Nephron progenitor cell (in vitro differentiated cells): Measurements from ENCODE around the gene PDGFB.

Source experiments
- DNase-seq: peaks from one replicate; pipeline ENCODE4 v3.0.0; 2021
- H3K27ac Mint-ChIP-seq: 2 replicates; pipeline ENCODE4 v1.8.0; 2021; ENCODE audit warnings: mild to moderate bottlenecking, moderate library complexity, mixed read lengths
- H3K27me3 Mint-ChIP-seq: 2 replicates; pipeline ENCODE4 v1.8.0; 2021; ENCODE audit warnings: mild to moderate bottlenecking, low read depth, mixed read lengths; ENCODE audit not compliant: poor library complexity
- H3K36me3 Mint-ChIP-seq: 2 replicates; pipeline ENCODE4 v1.8.0; 2021; ENCODE audit warnings: low read depth, mixed read lengths
- H3K4me1 Mint-ChIP-seq: 2 replicates; pipeline ENCODE4 v1.8.0; 2021; ENCODE audit warnings: mixed read lengths
- H3K4me3 Mint-ChIP-seq: 2 replicates; pipeline ENCODE4 v1.8.0; 2021; ENCODE audit warnings: mild to moderate bottlenecking, moderate library complexity, mixed read lengths
- H3K9me3 Mint-ChIP-seq: 2 replicates; pipeline ENCODE4 v1.8.0; 2021; ENCODE audit warnings: mild to moderate bottlenecking, moderate library complexity, mixed read lengths
- TF ChIP-seq, protein P1 (sequence below): fragments of 200-600 bp; sonication (generic); IDR thresholded peaks from 2 replicates; pipeline ENCODE4 v1.5.0; 2021; ENCODE audit warnings: antibody characterized with exemption

PDGFB gene

GRCh38 chr22:39207141-39208012, 37.4 kb downstream of the PDGFB start:
- no peaks in the 10 kb centered on the region for H3K9me3 Mint-ChIP-seq
- no peak overlapping the region for H3K27ac Mint-ChIP-seq
- no peak for DNase-seq
- H3K4me3 Mint-ChIP-seq = no peak overlapping the region
- TF ChIP-seq, protein P1, sequence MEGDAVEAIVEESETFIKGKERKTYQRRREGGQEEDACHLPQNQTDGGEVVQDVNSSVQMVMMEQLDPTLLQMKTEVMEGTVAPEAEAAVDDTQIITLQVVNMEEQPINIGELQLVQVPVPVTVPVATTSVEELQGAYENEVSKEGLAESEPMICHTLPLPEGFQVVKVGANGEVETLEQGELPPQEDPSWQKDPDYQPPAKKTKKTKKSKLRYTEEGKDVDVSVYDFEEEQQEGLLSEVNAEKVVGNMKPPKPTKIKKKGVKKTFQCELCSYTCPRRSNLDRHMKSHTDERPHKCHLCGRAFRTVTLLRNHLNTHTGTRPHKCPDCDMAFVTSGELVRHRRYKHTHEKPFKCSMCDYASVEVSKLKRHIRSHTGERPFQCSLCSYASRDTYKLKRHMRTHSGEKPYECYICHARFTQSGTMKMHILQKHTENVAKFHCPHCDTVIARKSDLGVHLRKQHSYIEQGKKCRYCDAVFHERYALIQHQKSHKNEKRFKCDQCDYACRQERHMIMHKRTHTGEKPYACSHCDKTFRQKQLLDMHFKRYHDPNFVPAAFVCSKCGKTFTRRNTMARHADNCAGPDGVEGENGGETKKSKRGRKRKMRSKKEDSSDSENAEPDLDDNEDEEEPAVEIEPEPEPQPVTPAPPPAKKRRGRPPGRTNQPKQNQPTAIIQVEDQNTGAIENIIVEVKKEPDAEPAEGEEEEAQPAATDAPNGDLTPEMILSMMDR = no peak
- H3K27me3 Mint-ChIP-seq = peaks cover 13% of the 10 kb centered on the region
- no peaks in the 10 kb centered on the region for H3K36me3 Mint-ChIP-seq
- H3K4me1 Mint-ChIP-seq = peaks cover 27% of the 10 kb centered on the region

DNA sequence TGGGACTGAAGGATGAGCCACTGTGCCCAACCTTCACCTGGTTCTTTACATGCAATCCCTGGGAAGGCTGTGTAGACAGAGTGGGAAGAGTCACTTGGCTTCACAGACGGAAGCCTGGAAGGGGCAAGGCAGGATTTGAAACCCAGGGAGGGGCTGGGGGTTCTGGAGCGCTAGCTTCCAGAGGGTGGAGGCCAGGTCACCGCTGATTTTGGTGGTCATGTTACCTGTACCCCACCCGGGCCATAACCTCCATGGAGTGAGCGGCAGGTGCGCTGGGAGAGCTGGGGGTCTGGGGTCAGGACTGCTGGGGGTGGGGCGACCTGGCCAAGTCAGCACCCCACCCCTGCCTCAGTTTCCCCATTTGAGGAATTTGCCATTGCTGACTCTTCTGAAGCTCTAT, 38.3 kb downstream of the PDGFB start:
- Mint-ChIP-seq H3K27me3 (peaks cover 9% of the 10 kb centered on the region), H3K27ac (no peak overlapping the region), H3K4me1 (peaks cover 26% of the 10 kb centered on the region), H3K4me3 (no peak overlapping the region), H3K9me3 (no peaks in the 10 kb centered on the region), H3K36me3 (no peaks in the 10 kb centered on the region)
- TF ChIP-seq, protein P1 = no peak
- DNase-seq = no peak

DNA sequence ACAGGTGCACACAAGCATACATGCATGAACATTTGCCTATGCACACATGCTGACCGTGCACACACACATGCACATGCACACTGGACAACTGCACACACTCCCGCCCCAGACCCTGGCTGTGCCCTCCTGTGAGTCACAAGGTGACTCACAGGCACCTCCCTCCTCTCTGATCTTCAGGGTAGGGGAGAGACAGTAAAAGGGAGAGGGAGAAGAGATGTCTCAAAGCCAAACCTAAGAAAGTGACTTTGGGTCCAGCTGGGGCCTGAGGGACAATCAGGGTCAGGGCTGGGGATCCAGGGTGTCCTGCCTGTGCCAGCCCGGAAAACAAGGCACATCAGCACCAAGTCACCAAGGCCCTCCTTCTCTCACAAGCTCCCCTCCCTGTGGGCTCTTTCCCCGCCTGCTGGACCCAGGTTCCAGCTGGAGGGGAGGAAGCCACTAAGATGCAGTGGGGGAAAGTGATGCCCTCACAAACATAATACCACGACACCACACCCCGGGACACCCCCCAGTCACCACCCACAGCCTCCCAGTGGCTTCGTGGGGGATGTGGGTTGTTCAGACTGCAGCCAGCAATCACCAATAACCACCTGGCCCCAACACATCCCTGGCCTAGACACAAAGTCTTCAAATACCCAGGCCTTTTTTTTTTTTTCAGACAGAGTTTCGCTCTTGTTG, 39.3 kb downstream of the PDGFB start:
- TF ChIP-seq, protein P1 = no peak
- no peaks in the 10 kb centered on the region for H3K36me3 Mint-ChIP-seq
- peaks cover 9% of the 10 kb centered on the region for H3K27me3 Mint-ChIP-seq
- no peak for DNase-seq
- peaks cover 4% of the 10 kb centered on the region for H3K9me3 Mint-ChIP-seq
- H3K4me1 Mint-ChIP-seq = peaks cover 26% of the 10 kb centered on the region
- H3K27ac Mint-ChIP-seq = no peak overlapping the region
- H3K4me3 Mint-ChIP-seq = no peak overlapping the region

- TF ChIP-seq, protein P1 = no peak
- Mint-ChIP-seq H3K9me3 (peaks cover 14% of the 10 kb centered on the region), H3K4me3 (no peak overlapping the region), H3K4me1 (peaks cover 26% of the 10 kb centered on the region), H3K36me3 (no peaks in the 10 kb centered on the region), H3K27me3 (peaks cover 9% of the 10 kb centered on the region), H3K27ac (no peak overlapping the region)
- DNase-seq = no peak
These were observed 40.6 kb downstream of the PDGFB start for GRCh38 chr22:39204216-39204615.

DNA sequence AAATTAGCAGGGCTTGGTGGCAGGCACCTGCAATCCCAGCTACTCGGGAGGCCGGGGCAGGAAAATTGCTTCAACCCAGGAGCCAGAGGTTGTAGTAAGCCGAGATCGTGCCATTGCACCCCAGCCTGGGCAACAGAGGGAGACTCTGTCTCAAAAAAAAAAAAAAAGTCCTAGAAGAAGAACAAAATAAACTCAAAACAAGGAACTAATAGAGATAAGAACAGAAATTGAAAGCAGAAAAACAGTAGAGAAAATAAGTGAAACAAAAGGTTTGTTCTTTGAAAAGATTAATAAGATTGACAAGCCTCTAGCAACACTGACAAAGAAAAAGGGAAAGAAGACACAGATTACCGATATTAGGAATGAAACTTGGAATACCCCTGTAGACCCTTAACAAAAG, 47.2 kb downstream of the PDGFB start:
- peaks cover 42% of the 10 kb centered on the region for H3K9me3 Mint-ChIP-seq
- H3K36me3 Mint-ChIP-seq = no peaks in the 10 kb centered on the region
- no peak overlapping the region for H3K4me3 Mint-ChIP-seq
- H3K4me1 Mint-ChIP-seq = peaks cover 10% of the 10 kb centered on the region
- TF ChIP-seq, protein P1 = no peak
- peaks cover 29% of the 10 kb centered on the region for H3K27me3 Mint-ChIP-seq
- no peak overlapping the region for H3K27ac Mint-ChIP-seq
- no peak for DNase-seq
